ENCODE data around the gene PCBD1.
"Not testable (repeated sequence)": the region's sequence is repeated elsewhere in the genome, so short reads cannot be mapped to it uniquely, and the experiment has no call there.

GRCh38 chr10:70919906-70920305, 31.5 kb upstream of the PCBD1 start:
- not testable (repeated sequence) for TF ChIP-seq CEBPB (IDR thresholded peaks at IDR 0.05; ENCODE audit: low read depth); EZH2phosphoT487 (IDR thresholded peaks at IDR 0.05; ENCODE audit: borderline replicate concordance)
- TF ChIP-seq, protein P1, sequence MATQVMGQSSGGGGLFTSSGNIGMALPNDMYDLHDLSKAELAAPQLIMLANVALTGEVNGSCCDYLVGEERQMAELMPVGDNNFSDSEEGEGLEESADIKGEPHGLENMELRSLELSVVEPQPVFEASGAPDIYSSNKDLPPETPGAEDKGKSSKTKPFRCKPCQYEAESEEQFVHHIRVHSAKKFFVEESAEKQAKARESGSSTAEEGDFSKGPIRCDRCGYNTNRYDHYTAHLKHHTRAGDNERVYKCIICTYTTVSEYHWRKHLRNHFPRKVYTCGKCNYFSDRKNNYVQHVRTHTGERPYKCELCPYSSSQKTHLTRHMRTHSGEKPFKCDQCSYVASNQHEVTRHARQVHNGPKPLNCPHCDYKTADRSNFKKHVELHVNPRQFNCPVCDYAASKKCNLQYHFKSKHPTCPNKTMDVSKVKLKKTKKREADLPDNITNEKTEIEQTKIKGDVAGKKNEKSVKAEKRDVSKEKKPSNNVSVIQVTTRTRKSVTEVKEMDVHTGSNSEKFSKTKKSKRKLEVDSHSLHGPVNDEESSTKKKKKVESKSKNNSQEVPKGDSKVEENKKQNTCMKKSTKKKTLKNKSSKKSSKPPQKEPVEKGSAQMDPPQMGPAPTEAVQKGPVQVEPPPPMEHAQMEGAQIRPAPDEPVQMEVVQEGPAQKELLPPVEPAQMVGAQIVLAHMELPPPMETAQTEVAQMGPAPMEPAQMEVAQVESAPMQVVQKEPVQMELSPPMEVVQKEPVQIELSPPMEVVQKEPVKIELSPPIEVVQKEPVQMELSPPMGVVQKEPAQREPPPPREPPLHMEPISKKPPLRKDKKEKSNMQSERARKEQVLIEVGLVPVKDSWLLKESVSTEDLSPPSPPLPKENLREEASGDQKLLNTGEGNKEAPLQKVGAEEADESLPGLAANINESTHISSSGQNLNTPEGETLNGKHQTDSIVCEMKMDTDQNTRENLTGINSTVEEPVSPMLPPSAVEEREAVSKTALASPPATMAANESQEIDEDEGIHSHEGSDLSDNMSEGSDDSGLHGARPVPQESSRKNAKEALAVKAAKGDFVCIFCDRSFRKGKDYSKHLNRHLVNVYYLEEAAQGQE (IDR thresholded peaks at IDR 0.05; ENCODE audit: low read depth) = not testable (repeated sequence)
